Right lobe of liver (tissue), 6 donors: ENCODE data around the gene CLDN10. TPM values are rescaled to one million over a fixed set of nuclear protein-coding genes. Genes with fewer than 3 reads are reported as not detected.
"Not testable (repeated sequence)": the region's sequence is repeated elsewhere in the genome, so short reads cannot be mapped to it uniquely, and the experiment has no call there.

Source experiments
- ATAC-seq, 4 donors: fragments of 200-7000 bp; cut with Tn5 transposase; one replicate each; pipeline ENCODE4 v1.9.1; 2020; ENCODE audit warnings: mild to moderate bottlenecking in 4 of 4, moderate library complexity in 4 of 4
- DNase-seq, 3 donors: peaks; one replicate each; pipeline ENCODE4 v3.0.0-alpha.2; 2020
- H3K27ac ChIP-seq, 3 donors: fragments of 200-600 bp; one replicate each; pipeline ENCODE4 v1.8.0; 2022
- H3K27me3 ChIP-seq, 2 donors: fragments of 200-600 bp; one replicate each; pipeline ENCODE4 v1.8.0; 2022
- H3K36me3 ChIP-seq, 4 donors: fragments of 200-600 bp; sonication (generic) in 1 of 4; one replicate each; pipeline versions ENCODE4 v1.5.1 to v1.8.0; 2017 to 2022; ENCODE audit warnings: control low read depth in 1 of 4
- H3K4me1 ChIP-seq, 4 donors: fragments of 200-600 bp; sonication (generic) in 1 of 4; one replicate each; pipeline versions ENCODE4 v1.5.1 to v1.8.0; 2017 to 2022; ENCODE audit warnings: control low read depth in 1 of 4
- H3K4me3 ChIP-seq, 3 donors: fragments of 200-600 bp; one replicate each; pipeline ENCODE4 v1.8.0; 2022
- H3K9me3 ChIP-seq, 4 donors: fragments of 200-600 bp; sonication (generic) in 1 of 4; one replicate each; pipeline versions ENCODE4 v1.5.1 to v1.8.0; 2017 to 2022; ENCODE audit warnings: control low read depth in 1 of 4
- POLR2A ChIP-seq: fragments of 450-650 bp; IDR thresholded peaks from one replicate; pipeline ENCODE4 v1.6.1; 2017; ENCODE audit warnings: antibody characterized with exemption, mild to moderate bottlenecking
- WGBS: methylation state at CpG from one replicate; pipeline ENCODE4 v1.1.6; 2018; ENCODE audit warnings: low coverage, low lambda C conversion rate; ENCODE audit not compliant: insufficient coverage; ENCODE audit errors: missing lambda C conversion rate; 5-methylcytosine and 5-hydroxymethylcytosine counted together
- intact Hi-C, 2 donors: fragments of 100-400 bp; cut with DNase I; formaldehyde crosslinking; loops; one replicate each; pipeline versions ENCODE4 v1.11.2 to v1.14.1; 2022
- total RNA-seq, 6 experiments: library from RNA; depleted of rRNA in 2 of 6; stranded (reverse); fragments of >200 nt in 2 of 6; fragmentation: NEBNext Ultra II Directional in 3 of 6; extraction: Animal tissue kit (Norgen Biotek cat#: 25700) in 3 of 6; gene quantifications; one replicate each; pipeline versions ENCODE4 v1.1.0 to v1.2.4, GENCODE V29; 2016 to 2023
- TF ChIP-seq, protein P1 (sequence below), 4 donors: fragments of 200-600 bp in 3 of 4; fragments of 450-650 bp in 1 of 4; IDR thresholded peaks; one replicate each; pipeline versions ENCODE4 v1.5.1 to v1.8.0; 2016 to 2022; ENCODE audit warnings: antibody characterized with exemption in 4 of 4, mild to moderate bottlenecking in 2 of 4
- donor health status: DM: no; HTN: yes; CAD: no.
- donor health status: DM: no; HTN: no; CAD: no.
- donor health status: DM: no; HTN: no; CAD: no.
- donor health status: DM: no; HTN: yes; CAD: no.
- donor health status: DM: no; HTN: yes; CAD: no.

The CLDN10 gene
- total RNA-seq, 6 experiments from 2014 or later, result 1.1 to 2.0 (median 1.5) TPM

DNA sequence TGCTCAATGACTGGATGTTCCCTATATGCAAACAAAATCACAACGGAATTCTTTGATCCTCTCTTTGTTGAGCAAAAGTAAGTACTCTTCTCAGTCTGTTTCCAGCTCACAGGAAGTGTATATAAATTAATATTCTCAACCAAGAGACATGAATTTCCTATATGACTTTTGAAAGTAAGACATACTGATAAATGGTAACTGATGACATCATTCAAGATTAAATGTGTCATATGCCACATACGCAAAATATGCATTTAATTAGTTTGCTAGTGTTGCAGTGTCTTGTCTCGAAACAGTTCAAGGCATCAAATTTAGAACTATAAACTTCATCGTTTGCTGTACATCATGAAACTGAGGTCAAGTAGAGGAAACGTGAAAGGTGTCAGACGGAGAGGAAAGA is 7.9 kb downstream of the CLDN10 start:
- no peak for TF ChIP-seq POLR2A
- TF ChIP-seq, protein P1, sequence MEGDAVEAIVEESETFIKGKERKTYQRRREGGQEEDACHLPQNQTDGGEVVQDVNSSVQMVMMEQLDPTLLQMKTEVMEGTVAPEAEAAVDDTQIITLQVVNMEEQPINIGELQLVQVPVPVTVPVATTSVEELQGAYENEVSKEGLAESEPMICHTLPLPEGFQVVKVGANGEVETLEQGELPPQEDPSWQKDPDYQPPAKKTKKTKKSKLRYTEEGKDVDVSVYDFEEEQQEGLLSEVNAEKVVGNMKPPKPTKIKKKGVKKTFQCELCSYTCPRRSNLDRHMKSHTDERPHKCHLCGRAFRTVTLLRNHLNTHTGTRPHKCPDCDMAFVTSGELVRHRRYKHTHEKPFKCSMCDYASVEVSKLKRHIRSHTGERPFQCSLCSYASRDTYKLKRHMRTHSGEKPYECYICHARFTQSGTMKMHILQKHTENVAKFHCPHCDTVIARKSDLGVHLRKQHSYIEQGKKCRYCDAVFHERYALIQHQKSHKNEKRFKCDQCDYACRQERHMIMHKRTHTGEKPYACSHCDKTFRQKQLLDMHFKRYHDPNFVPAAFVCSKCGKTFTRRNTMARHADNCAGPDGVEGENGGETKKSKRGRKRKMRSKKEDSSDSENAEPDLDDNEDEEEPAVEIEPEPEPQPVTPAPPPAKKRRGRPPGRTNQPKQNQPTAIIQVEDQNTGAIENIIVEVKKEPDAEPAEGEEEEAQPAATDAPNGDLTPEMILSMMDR (IDR thresholded peaks at IDR 0.05), result no peak

DNA sequence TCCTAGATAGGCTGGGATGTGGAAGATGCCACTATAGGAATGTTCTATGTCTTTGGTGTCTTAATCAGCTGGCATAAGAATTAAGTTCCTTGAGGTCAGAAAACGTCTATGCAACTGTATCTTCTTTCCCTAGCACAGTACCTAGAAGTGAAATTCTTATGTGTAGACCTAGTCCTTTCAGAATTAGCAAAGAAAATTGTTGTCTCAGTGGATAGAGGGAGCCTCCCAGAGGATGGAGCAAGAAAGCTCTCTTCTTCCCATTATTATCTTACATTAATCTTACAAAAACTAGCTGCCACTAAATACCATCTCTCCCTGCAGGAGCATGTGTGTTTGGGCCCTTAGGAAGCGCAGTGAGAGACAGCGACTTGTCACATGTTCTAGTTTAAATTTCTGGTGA is 11.6 kb downstream of the CLDN10 start:
- Histone ChIP-seq H3K4me3 (no peak overlapping the region), H3K9me3 (no peaks in the 10 kb centered on the region), H3K27me3 (no peaks in the 10 kb centered on the region), H3K27ac (no peak overlapping the region), H3K36me3 (no peaks in the 10 kb centered on the region), H3K4me1 (no peaks in the 10 kb centered on the region)
- no peak for ATAC-seq
- no peak for DNase-seq
- TF ChIP-seq POLR2A, result no peak
- TF ChIP-seq, protein P1 (IDR thresholded peaks at IDR 0.05), result no peak
- WGBS, result 71% methylated on average over 3 of the region's 3 CpGs
- intact Hi-C loops, result no loop called here

More for the DNA sequence above, 7.9 kb downstream of the CLDN10 start:
- Histone ChIP-seq H3K9me3 (no peaks in the 10 kb centered on the region), H3K4me3 (no peak overlapping the region), H3K4me1 (no peaks in the 10 kb centered on the region), H3K36me3 (no peaks in the 10 kb centered on the region), H3K27me3 (no peaks in the 10 kb centered on the region), H3K27ac (no peak overlapping the region)
- DNase-seq, result no peak
- 59% methylated on average over 6 of the region's 6 CpGs for WGBS
- intact Hi-C loops, result no loop called here
- no peak for ATAC-seq

DNA sequence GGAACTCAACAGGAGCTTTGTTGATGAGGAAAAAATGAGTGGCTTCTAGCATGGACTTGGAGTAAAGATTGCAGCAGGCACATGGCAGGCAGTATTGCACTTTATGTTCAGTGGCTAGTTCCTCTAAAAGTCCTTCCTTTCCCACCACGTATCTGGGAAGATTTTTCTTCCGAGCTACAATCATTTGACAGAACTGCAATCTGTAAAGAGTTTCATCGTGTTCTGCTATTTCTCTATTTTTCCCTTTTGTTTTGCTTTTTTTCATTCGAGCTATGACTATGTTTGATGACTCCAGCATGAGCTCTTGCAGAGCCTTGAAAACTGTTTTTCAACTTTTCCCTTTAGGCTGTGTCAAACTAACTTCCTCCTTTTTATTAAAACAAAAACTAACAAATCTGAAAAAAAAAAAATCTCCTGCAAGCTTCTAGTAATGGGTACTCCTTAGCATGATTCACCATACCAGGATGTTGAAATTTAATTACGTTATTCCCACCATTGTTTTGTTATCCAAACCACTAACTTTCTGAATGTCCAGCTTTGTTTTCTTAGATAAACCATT is 12.3 kb downstream of the CLDN10 start:
- no peak overlapping the region for H3K27ac ChIP-seq
- no peak for DNase-seq

DNA sequence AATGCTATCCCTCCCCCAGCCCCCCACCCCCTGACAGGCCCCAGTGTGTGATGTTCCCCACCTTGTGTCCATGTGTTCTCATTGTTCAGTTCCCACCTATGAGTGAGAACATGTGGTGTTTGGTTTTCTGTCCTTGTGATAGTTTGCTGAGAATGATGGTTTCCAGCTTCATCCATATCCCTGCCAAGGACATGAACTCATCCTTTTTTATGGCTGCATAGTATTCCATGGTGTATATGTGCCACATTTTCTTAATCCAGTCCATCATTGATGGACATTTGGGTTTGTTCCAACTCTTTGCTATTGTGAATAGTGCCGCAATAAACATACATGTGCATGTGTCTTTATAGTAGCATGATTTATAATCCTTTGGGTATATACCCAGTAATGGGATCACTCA is 13.2 kb downstream of the CLDN10 start:
- H3K4me3 ChIP-seq, H3K27ac ChIP-seq, H3K9me3 ChIP-seq, ATAC-seq, H3K4me1 ChIP-seq, H3K36me3 ChIP-seq, H3K27me3 ChIP-seq, DNase-seq, intact Hi-C loops: not testable (repeated sequence)
- 88% methylated on average over 1 of the region's 1 CpG for WGBS

More for the DNA sequence above, 12.3 kb downstream of the CLDN10 start:
- Histone ChIP-seq H3K27me3 (no peaks in the 10 kb centered on the region), H3K4me1 (no peaks in the 10 kb centered on the region), H3K36me3 (no peaks in the 10 kb centered on the region), H3K9me3 (no peaks in the 10 kb centered on the region), H3K4me3 (no peak overlapping the region)
- 25% methylated on average over 5 of the region's 5 CpGs for WGBS
- TF ChIP-seq, protein P1 (IDR thresholded peaks at IDR 0.05), result no peak
- no peak for TF ChIP-seq POLR2A
- intact Hi-C loops, result no loop called here
- no peak for ATAC-seq

DNA sequence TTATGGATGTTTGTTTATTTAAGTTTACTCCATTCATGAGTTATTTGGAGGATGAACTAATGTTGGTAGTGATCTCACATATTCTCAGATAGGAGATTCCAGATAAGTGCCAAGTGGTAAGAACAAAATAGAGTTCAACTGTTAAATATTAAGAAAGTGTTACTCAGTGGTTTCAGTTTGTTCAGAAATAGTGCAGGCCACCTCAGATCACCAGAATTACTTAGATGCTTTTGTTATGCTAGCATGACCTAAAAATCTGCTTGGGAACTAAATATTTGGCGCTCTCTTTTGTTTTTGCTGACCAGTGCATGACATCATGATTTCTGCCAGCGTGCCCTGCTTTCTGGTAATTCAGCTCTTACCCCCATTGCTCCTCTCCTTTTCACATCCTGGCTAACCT is 15.6 kb downstream of the CLDN10 start:
- ATAC-seq (no peak), DNase-seq (no peak)
- H3K4me1 ChIP-seq, result no peaks in the 10 kb centered on the region
- no peak overlapping the region for H3K27ac ChIP-seq
- H3K9me3 ChIP-seq, result no peaks in the 10 kb centered on the region
- 86% methylated on average over 2 of the region's 2 CpGs for WGBS
- peaks cover 0 to 4% of the 10 kb centered on the region in 2 donors for H3K27me3 ChIP-seq
- intact Hi-C loops, result no loop called here
- no peak overlapping the region for H3K4me3 ChIP-seq
- TF ChIP-seq, protein P1 (IDR thresholded peaks at IDR 0.05), result no peak
- no peak for TF ChIP-seq POLR2A
- no peaks in the 10 kb centered on the region for H3K36me3 ChIP-seq
